Bronchial epithelial cell (primary cell): Measurements from ENCODE around the gene DDAH1. TPM values are rescaled to one million over a fixed set of nuclear protein-coding genes. Genes with fewer than 3 reads are reported as not detected.

Source experiments
- DNase-seq: peaks from one replicate; pipeline ENCODE4 v3.0.0-alpha.2; 2010; ENCODE audit warnings: low read depth
- FAIRE-seq: peaks from 2 replicates; lab custom pipeline; 2011; peaks lifted over from hg19 to GRCh38; lab: Jason Lieb, UNC
- H3K27me3 ChIP-seq: 2 replicates; pipeline ENCODE4 v1.5.1; 2011; ENCODE audit warnings: low read length; ENCODE audit not compliant: control insufficient read depth, insufficient read depth
- H3K36me3 ChIP-seq: 2 replicates; pipeline ENCODE4 v1.5.1; 2011; ENCODE audit warnings: low read length; ENCODE audit not compliant: control insufficient read depth, insufficient read depth
- H3K4me3 ChIP-seq: 2 replicates; pipeline ENCODE4 v1.5.1; 2011; ENCODE audit warnings: mild to moderate bottlenecking, low read depth, low read length, control low read depth
- total RNA-seq: library from RNA; depleted of rRNA; stranded (reverse); fragments of >200 nt; gene quantifications from 2 replicates; pipeline ENCODE4 v1.2.1, GENCODE V29; 2014
- TF ChIP-seq, protein P1 (sequence below): IDR thresholded peaks from 2 replicates; pipeline ENCODE4 v1.5.1; 2011; ENCODE audit warnings: mild to moderate bottlenecking, moderate library complexity, low read length, control low read depth, inconsistent platforms; ENCODE audit not compliant: insufficient read depth, severe bottlenecking

The DDAH1 gene
- total RNA-seq, 1 donor from 2014 or later = 1.6 TPM

DNA sequence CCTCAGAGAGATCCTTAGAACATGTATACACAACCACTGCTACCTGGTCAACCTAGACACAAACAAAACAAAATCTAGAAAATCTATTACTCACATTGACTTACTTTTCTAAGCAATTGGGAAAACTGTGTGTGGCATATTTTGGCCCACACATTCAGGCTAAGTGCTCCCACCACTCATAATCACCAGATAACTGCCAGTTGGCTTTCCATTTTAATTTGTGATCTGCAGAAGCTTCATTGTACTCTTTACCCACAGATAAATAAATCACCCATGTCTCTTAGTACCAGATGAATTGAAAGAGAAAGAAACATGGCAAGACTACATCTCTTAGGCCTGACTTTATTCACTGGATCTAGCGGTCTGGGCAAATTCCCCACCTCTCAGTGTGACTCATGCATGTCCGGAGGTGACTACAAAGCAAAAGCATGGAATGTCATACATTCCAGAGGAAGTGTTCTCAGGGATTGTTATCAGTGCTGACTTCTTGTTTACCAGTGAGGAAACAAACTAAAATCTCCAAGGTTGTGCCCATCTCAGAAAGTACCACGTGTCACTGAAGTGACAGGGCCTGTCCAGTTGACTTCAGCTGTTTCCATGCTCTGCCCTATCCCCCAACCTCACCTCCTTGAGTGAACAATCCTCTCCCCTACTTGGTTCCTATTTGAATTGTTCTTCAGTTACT, 136.1 kb downstream of the DDAH1 start:
- FAIRE-seq = no peak
- H3K4me3 ChIP-seq = no peak overlapping the region
- no peaks in the 10 kb centered on the region for H3K36me3 ChIP-seq
- TF ChIP-seq, protein P1, sequence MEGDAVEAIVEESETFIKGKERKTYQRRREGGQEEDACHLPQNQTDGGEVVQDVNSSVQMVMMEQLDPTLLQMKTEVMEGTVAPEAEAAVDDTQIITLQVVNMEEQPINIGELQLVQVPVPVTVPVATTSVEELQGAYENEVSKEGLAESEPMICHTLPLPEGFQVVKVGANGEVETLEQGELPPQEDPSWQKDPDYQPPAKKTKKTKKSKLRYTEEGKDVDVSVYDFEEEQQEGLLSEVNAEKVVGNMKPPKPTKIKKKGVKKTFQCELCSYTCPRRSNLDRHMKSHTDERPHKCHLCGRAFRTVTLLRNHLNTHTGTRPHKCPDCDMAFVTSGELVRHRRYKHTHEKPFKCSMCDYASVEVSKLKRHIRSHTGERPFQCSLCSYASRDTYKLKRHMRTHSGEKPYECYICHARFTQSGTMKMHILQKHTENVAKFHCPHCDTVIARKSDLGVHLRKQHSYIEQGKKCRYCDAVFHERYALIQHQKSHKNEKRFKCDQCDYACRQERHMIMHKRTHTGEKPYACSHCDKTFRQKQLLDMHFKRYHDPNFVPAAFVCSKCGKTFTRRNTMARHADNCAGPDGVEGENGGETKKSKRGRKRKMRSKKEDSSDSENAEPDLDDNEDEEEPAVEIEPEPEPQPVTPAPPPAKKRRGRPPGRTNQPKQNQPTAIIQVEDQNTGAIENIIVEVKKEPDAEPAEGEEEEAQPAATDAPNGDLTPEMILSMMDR = no peak
- no peaks in the 10 kb centered on the region for H3K27me3 ChIP-seq
- peak; percentile 98 for DNase-seq

DNA sequence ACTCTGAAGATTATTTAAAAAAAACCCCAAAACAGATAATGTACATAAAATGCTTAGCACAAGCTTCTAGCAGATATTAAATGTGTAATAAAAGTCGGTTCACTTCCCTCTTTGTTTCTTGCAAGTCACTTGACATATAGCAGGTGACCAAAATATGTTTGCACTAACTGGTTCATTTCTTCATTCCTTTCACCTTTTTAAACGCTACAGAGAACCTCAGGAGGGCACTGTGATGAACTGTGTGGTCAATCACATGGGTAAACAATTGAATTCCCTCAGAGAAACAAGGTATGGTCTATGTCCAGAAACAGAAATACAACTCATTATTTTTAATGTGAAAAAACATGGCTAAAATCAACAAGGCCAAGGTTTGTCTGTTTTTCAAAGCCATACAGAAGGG, 137.2 kb downstream of the DDAH1 start:
- no peak for DNase-seq

DNA sequence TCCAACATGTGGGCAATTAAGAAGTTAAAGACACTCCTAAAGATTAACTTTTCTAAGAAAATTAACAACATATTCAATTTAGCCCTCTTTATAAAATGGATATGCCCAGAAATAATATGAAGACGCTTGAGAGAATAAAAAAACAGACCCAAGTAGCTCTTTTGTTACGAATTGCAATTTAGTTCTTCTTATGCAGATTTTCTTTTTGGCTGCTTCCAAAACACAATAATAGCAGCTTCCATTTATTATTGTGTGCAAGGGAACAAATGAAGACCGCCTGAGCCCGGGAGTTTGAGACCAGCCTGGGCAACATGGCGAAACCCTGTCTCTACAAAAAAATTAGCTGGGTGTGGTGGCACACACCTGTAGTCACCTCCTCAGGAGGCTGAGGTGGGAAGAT, 138.1 kb downstream of the DDAH1 start:
- FAIRE-seq (no peak), DNase-seq (no peak)
- H3K4me3 ChIP-seq = no peak overlapping the region
- H3K27me3 ChIP-seq = no peaks in the 10 kb centered on the region
- TF ChIP-seq, protein P1 = no peak
- H3K36me3 ChIP-seq = no peaks in the 10 kb centered on the region

More for the DNA sequence above, 137.2 kb downstream of the DDAH1 start:
- Histone ChIP-seq H3K4me3 (no peak overlapping the region), H3K36me3 (no peaks in the 10 kb centered on the region), H3K27me3 (no peaks in the 10 kb centered on the region)
- FAIRE-seq = no peak
- TF ChIP-seq, protein P1 = no peak

DNA sequence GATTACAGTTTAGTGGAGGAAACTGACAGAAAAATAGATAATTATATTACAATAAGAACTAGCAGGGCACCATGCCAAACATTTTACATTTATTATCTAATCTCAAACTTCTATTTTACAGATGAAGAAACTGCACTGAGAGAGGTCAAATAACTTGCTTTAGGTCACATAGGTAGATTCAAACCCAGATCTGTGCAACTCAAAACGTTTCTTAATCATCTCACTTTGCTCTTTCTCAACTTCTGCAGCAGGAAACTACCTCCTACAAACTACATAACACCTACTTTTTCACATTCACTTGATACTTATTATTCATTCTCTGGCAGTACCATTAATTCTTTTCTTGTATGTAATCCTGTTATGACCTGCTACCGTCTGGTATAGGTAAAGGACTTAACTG, 138.6 kb downstream of the DDAH1 start:
- H3K4me3 ChIP-seq = no peak overlapping the region
- FAIRE-seq = no peak
- H3K27me3 ChIP-seq = no peaks in the 10 kb centered on the region
- TF ChIP-seq, protein P1 = no peak
- peak; percentile 60 for DNase-seq
- H3K36me3 ChIP-seq = no peaks in the 10 kb centered on the region

DNA sequence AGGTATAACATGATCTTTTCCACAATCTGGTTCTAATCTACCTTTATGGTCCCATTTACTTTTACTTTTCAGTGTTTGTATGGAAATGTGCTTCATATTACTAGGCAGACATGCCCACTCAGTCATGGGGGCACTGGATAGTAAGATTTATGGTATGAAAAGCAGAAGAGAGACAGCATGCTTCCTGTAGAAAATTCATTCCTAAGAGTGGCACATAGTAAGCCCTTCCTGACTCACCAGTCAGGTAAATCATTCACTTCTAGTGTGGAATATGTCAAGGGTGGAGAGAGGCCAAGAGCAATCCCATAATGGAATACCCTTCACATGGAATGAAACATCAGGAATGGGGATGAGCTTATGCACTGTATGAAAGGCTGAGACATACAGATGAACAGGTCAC, 139.0 kb downstream of the DDAH1 start:
- H3K27me3 ChIP-seq = no peaks in the 10 kb centered on the region
- TF ChIP-seq, protein P1 = no peak
- H3K36me3 ChIP-seq = no peaks in the 10 kb centered on the region
- DNase-seq = peak; percentile 69
- no peak overlapping the region for H3K4me3 ChIP-seq
- no peak for FAIRE-seq

DNA sequence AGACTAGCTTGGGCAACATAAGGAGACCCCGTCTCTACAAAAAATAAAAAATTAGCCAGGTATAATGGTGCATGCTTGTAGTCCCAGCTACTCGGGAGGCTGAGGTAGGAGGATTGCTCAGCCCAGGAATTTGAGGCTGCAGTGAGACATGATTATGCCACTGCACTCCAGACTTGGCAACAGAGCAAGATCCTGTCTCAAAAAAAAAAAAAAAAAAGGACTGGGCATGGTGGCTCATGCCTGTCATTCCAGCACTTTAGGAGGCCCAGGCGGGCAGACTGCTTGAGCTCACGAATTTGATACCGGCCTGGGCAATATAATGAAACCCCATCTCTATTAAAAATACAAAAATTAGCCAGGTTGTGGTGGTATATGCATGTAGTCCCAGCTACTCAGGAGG, 141.2 kb downstream of the DDAH1 start:
- DNase-seq (no peak), FAIRE-seq (no peak)
- no peaks in the 10 kb centered on the region for H3K27me3 ChIP-seq
- H3K36me3 ChIP-seq = no peaks in the 10 kb centered on the region
- no peak overlapping the region for H3K4me3 ChIP-seq
- TF ChIP-seq, protein P1 = no peak
